Smooth muscle cell (in vitro differentiated cells): Measurements from ENCODE around the gene KLC3. TPM values are rescaled to one million over a fixed set of nuclear protein-coding genes. Genes with fewer than 3 reads are reported as not detected.

ENCODE experiments used
- DNase-seq: peaks from one replicate; lab custom pipeline; 2025; ENCODE audit not compliant: unreplicated experiment; lab: John Stamatoyannopoulos, UW
- H2AFZ ChIP-seq: fragments of 200-600 bp; sonication (generic); 2 replicates; pipeline ENCODE4 v1.6.0; 2016; ENCODE audit warnings: antibody characterized with exemption, low read depth, mild to moderate bottlenecking
- H3F3A ChIP-seq: fragments of 200-600 bp; sonication (generic); 2 replicates; pipeline ENCODE4 v1.6.0; 2017; ENCODE audit warnings: antibody characterized with exemption, low read depth
- H3K27ac ChIP-seq: fragments of 200-600 bp; sonication (generic); 2 replicates; pipeline ENCODE4 v1.5.1; 2016; ENCODE audit warnings: low read depth, mild to moderate bottlenecking
- H3K27me3 ChIP-seq: fragments of 200-600 bp; sonication (generic); 2 replicates; pipeline ENCODE4 v1.6.1; 2016; ENCODE audit warnings: low read depth, mild to moderate bottlenecking
- H3K36me3 ChIP-seq: fragments of 200-600 bp; sonication (generic); 2 replicates; pipeline ENCODE4 v1.5.1; 2016; ENCODE audit warnings: low read depth
- H3K4me1 ChIP-seq: fragments of 200-600 bp; sonication (generic); 2 replicates; pipeline ENCODE4 v1.5.1; 2016; ENCODE audit warnings: low read depth
- H3K4me2 ChIP-seq: fragments of 200-600 bp; sonication (generic); 2 replicates; pipeline ENCODE4 v1.6.0; 2016; ENCODE audit warnings: mild to moderate bottlenecking
- H3K4me3 ChIP-seq: fragments of 200-600 bp; sonication (generic); 2 replicates; pipeline ENCODE4 v1.5.1; 2016; ENCODE audit warnings: mild to moderate bottlenecking
- H3K79me2 ChIP-seq: fragments of 200-600 bp; sonication (generic); 2 replicates; pipeline ENCODE4 v1.6.0; 2016; ENCODE audit warnings: low read depth, mild to moderate bottlenecking
- H3K9ac ChIP-seq: fragments of 200-600 bp; sonication (generic); 2 replicates; pipeline ENCODE4 v1.6.0; 2016; ENCODE audit warnings: low read depth
- H3K9me3 ChIP-seq: fragments of 200-600 bp; sonication (generic); replicated peaks from 2 replicates; pipeline ENCODE4 v1.5.1; 2016; ENCODE audit warnings: low read depth
- H4K20me1 ChIP-seq: fragments of 200-600 bp; sonication (generic); 2 replicates; pipeline ENCODE4 v1.6.0; 2016; ENCODE audit warnings: low read depth
- WGBS: methylation state at CpG from one replicate; pipeline ENCODE4 v1.1.7; 2016; ENCODE audit warnings: low lambda C conversion rate; 5-methylcytosine and 5-hydroxymethylcytosine counted together
- polyA plus RNA-seq: library from polyadenylated mRNA; unstranded; fragments of >200 nt; fragmentation: Nextera tagmentation; extraction: Ambion mirVana; gene quantifications from 2 replicates; pipeline ENCODE4 v1.2.1, GENCODE V29; 2016
- total RNA-seq: library from RNA; depleted of rRNA; stranded (reverse); fragments of >200 nt; gene quantifications from 2 replicates; pipeline ENCODE4 v1.2.3, GENCODE V29; 2014
- TF ChIP-seq, protein P1 (sequence below): fragments of 200-600 bp; sonication (generic); IDR thresholded peaks from 2 replicates; pipeline ENCODE4 v1.5.1; 2017; ENCODE audit warnings: borderline replicate concordance, mild to moderate bottlenecking, antibody characterized with exemption; ENCODE audit not compliant: insufficient read depth, poor library complexity, severe bottlenecking

KLC3 gene
- total and polyA plus RNA-seq, 2 experiments from 2014 or later = 4.8 to 6.3 TPM

- H3K9ac ChIP-seq = no peak overlapping the region
- no peaks in the 10 kb centered on the region for H3K9me3 ChIP-seq
- WGBS = 86% methylated on average over 8 of the region's 8 CpGs
- H2AFZ ChIP-seq = no peak overlapping the region
- H3K27me3 ChIP-seq = peaks cover 44% of the 10 kb centered on the region
- no peaks in the 10 kb centered on the region for H3K36me3 ChIP-seq
- no peaks in the 10 kb centered on the region for H3F3A ChIP-seq
- H3K79me2 ChIP-seq = no peaks in the 10 kb centered on the region
- no peak overlapping the region for H3K4me2 ChIP-seq
- no peak for DNase-seq
- TF ChIP-seq, protein P1, sequence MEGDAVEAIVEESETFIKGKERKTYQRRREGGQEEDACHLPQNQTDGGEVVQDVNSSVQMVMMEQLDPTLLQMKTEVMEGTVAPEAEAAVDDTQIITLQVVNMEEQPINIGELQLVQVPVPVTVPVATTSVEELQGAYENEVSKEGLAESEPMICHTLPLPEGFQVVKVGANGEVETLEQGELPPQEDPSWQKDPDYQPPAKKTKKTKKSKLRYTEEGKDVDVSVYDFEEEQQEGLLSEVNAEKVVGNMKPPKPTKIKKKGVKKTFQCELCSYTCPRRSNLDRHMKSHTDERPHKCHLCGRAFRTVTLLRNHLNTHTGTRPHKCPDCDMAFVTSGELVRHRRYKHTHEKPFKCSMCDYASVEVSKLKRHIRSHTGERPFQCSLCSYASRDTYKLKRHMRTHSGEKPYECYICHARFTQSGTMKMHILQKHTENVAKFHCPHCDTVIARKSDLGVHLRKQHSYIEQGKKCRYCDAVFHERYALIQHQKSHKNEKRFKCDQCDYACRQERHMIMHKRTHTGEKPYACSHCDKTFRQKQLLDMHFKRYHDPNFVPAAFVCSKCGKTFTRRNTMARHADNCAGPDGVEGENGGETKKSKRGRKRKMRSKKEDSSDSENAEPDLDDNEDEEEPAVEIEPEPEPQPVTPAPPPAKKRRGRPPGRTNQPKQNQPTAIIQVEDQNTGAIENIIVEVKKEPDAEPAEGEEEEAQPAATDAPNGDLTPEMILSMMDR = no peak
- H3K4me1 ChIP-seq = no peaks in the 10 kb centered on the region
- H3K27ac ChIP-seq = no peak overlapping the region
- no peaks in the 10 kb centered on the region for H4K20me1 ChIP-seq
- H3K4me3 ChIP-seq = no peak overlapping the region
Observed at GRCh38 chr19:45314708-45315245, 25.8 kb upstream of the KLC3 start.

GRCh38 chr19:45315304-45315703, 25.2 kb upstream of the KLC3 start:
- TF ChIP-seq, protein P1 = no peak
- H3K27ac ChIP-seq = no peak overlapping the region
- no peaks in the 10 kb centered on the region for H4K20me1 ChIP-seq
- no peak overlapping the region for H3K4me3 ChIP-seq
- H3K9me3 ChIP-seq = no peaks in the 10 kb centered on the region
- no peaks in the 10 kb centered on the region for H3F3A ChIP-seq
- H3K4me2 ChIP-seq = no peak overlapping the region
- no peaks in the 10 kb centered on the region for H3K36me3 ChIP-seq
- no peaks in the 10 kb centered on the region for H3K79me2 ChIP-seq
- WGBS = 79% methylated on average over 21 of the region's 21 CpGs
- H3K27me3 ChIP-seq = peaks cover 44% of the 10 kb centered on the region
- H3K4me1 ChIP-seq = no peaks in the 10 kb centered on the region
- H3K9ac ChIP-seq = no peak overlapping the region
- H2AFZ ChIP-seq = no peak overlapping the region
- no peak for DNase-seq

DNA sequence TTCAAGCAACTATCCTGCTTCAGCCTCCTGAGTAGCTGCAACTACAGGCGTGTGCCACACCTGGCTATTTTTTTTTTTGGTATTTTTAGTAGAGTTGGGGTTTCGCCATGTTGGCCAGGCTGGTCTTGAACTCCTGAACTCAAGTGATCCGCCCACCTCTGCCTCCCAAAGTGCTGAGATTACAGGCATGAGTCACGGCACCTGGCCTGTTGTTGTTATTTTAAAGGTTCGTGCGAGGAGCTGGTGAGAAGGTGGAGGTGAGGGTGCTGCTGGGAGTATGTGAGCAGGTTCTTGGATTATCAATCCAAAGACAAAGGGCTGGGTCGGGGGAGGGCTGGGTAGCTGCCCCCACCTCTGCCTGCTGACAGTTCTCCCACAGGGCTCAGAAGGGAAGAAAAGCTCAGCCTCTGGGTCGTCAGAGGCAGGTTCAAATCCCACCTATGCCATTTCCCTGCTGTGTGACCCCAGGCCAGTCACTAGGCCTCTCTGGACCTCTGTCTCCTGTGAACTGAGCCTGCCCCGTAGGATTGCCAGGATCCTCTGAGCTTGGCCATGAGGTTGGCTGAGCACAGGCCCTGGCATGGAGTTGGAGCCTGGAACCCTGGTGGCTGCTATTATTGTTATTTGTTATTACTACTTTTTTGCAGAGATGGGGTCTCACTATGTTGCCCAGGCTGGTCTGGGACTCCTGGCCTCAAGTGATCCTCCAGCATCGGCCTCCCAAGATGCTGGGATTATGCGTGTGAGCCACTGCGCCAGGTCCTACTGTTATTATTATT, 19.4 kb upstream of the KLC3 start:
- H3K4me3 ChIP-seq = no peak overlapping the region
- no peak overlapping the region for H3K27ac ChIP-seq
- H2AFZ ChIP-seq = no peak overlapping the region
- H3K36me3 ChIP-seq = no peaks in the 10 kb centered on the region
- DNase-seq = no peak
- H3K4me1 ChIP-seq = peaks cover 7% of the 10 kb centered on the region
- no peaks in the 10 kb centered on the region for H3K79me2 ChIP-seq
- H3F3A ChIP-seq = no peaks in the 10 kb centered on the region
- no peaks in the 10 kb centered on the region for H4K20me1 ChIP-seq
- peaks cover 20% of the 10 kb centered on the region for H3K27me3 ChIP-seq
- no peak overlapping the region for H3K4me2 ChIP-seq
- TF ChIP-seq, protein P1 = no peak
- 87% methylated on average over 12 of the region's 12 CpGs for WGBS
- no peaks in the 10 kb centered on the region for H3K9me3 ChIP-seq
- H3K9ac ChIP-seq = no peak overlapping the region

- no peaks in the 10 kb centered on the region for H3K9me3 ChIP-seq
- H3F3A ChIP-seq = no peaks in the 10 kb centered on the region
- H3K27me3 ChIP-seq = peaks cover 13% of the 10 kb centered on the region
- no peaks in the 10 kb centered on the region for H4K20me1 ChIP-seq
- 82% methylated on average over 7 of the region's 7 CpGs for WGBS
- H3K4me1 ChIP-seq = peaks cover 7% of the 10 kb centered on the region
- H3K4me2 ChIP-seq = no peak overlapping the region
- no peaks in the 10 kb centered on the region for H3K36me3 ChIP-seq
- TF ChIP-seq, protein P1 = no peak
- no peak overlapping the region for H3K9ac ChIP-seq
- no peak overlapping the region for H3K27ac ChIP-seq
- no peak overlapping the region for H2AFZ ChIP-seq
- no peak overlapping the region for H3K4me3 ChIP-seq
- H3K79me2 ChIP-seq = no peaks in the 10 kb centered on the region
- DNase-seq = no peak
Observed at GRCh38 chr19:45321848-45322247, 18.7 kb upstream of the KLC3 start.
